BE2C (cell line): ENCODE measurements around the gene ANXA3.
"Not testable (repeated sequence)": the region's sequence is repeated elsewhere in the genome, so short reads cannot be mapped to it uniquely, and the experiment has no call there.

Source experiments
- DNase-seq: peaks from one replicate; pipeline ENCODE4 v3.0.0-alpha.2; 2020
- H3K27me3 ChIP-seq: fragments of 250-450 bp; sonication (Bioruptor Pico); 2 replicates; pipeline ENCODE4 v1.5.1; 2020; ENCODE audit warnings: mild to moderate bottlenecking
- H3K36me3 ChIP-seq: fragments of 250-450 bp; sonication (Bioruptor Pico); 2 replicates; pipeline ENCODE4 v1.5.1; 2020; ENCODE audit warnings: mild to moderate bottlenecking
- H3K4me1 ChIP-seq: fragments of 250-450 bp; sonication (Bioruptor Pico); 2 replicates; pipeline ENCODE4 v1.5.1; 2020
- H3K4me3 ChIP-seq: 2 replicates; pipeline ENCODE4 v1.5.1; 2011; ENCODE audit warnings: low read depth, low read length
- H3K9me3 ChIP-seq: fragments of 250-450 bp; sonication (Bioruptor Pico); 2 replicates; pipeline ENCODE4 v1.5.1; 2020
- CTCF ChIP-seq: IDR thresholded peaks from 2 replicates; pipeline ENCODE4 v1.5.1; 2012; ENCODE audit warnings: mild to moderate bottlenecking, low read depth, low read length

Gene ANXA3

GRCh38 chr4:78545275-78546246 lies 6.0 kb upstream of the ANXA3 start:
- no peak for TF ChIP-seq CTCF
- no peaks in the 10 kb centered on the region for H3K4me1 ChIP-seq
- no peak for DNase-seq
- no peak overlapping the region for H3K4me3 ChIP-seq
- no peaks in the 10 kb centered on the region for H3K9me3 ChIP-seq
- no peaks in the 10 kb centered on the region for H3K27me3 ChIP-seq
- H3K36me3 ChIP-seq: peaks cover 3% of the 10 kb centered on the region

- H3K4me3 ChIP-seq, H3K27me3 ChIP-seq, H3K9me3 ChIP-seq, DNase-seq, H3K36me3 ChIP-seq, H3K4me1 ChIP-seq: not testable (repeated sequence)
These were observed 3.7 kb upstream of the ANXA3 start for GRCh38 chr4:78547899-78548298.

GRCh38 chr4:78548889-78549288 lies 2.7 kb upstream of the ANXA3 start:
- not testable (repeated sequence) for DNase-seq, H3K9me3 ChIP-seq, H3K36me3 ChIP-seq, H3K27me3 ChIP-seq, H3K4me3 ChIP-seq, H3K4me1 ChIP-seq

GRCh38 chr4:78552389-78553042 lies 946 bp downstream of the ANXA3 start:
- no peaks in the 10 kb centered on the region for H3K4me1 ChIP-seq
- H3K27me3 ChIP-seq: 0 out of 2 replicates have a peak, but pooled peaks cover 3% of the 10 kb centered on the region
- H3K9me3 ChIP-seq: no peaks in the 10 kb centered on the region
- DNase-seq: no peak
- no peak overlapping the region; the same call in 1 of the 2 replicates for H3K4me3 ChIP-seq
- TF ChIP-seq CTCF: no peak
- no peaks in the 10 kb centered on the region for H3K36me3 ChIP-seq

GRCh38 chr4:78553043-78553396 lies 1.4 kb downstream of the ANXA3 start:
- Histone ChIP-seq H3K4me1 (no peaks in the 10 kb centered on the region), H3K27me3 (0 out of 2 replicates have a peak, but pooled peaks cover 3% of the 10 kb centered on the region), H3K36me3 (no peaks in the 10 kb centered on the region), H3K9me3 (no peaks in the 10 kb centered on the region), H3K4me3 (no peak overlapping the region)
- TF ChIP-seq CTCF: no peak
- DNase-seq: no peak

GRCh38 chr4:78553529-78554060 lies 2.0 kb downstream of the ANXA3 start:
- Histone ChIP-seq H3K27me3 (0 out of 2 replicates have a peak, but pooled peaks cover 3% of the 10 kb centered on the region), H3K36me3 (no peaks in the 10 kb centered on the region), H3K9me3 (no peaks in the 10 kb centered on the region), H3K4me1 (no peaks in the 10 kb centered on the region), H3K4me3 (no peak overlapping the region)
- no peak for DNase-seq
- no peak for TF ChIP-seq CTCF

GRCh38 chr4:78556665-78557064 lies 5.1 kb downstream of the ANXA3 start:
- DNase-seq: no peak
- Histone ChIP-seq H3K27me3 (no peaks in the 10 kb centered on the region), H3K9me3 (no peaks in the 10 kb centered on the region), H3K4me1 (no peaks in the 10 kb centered on the region), H3K4me3 (no peak overlapping the region), H3K36me3 (no peaks in the 10 kb centered on the region)
- no peak for TF ChIP-seq CTCF
